Duodenal mucosa (tissue), 2 donors: ENCODE data around the gene LHX1.

Experiments
- H3K27ac ChIP-seq: one replicate; pipeline ENCODE4 v1.7.0; 2013; ENCODE audit warnings: low read depth, low read length
- H3K27me3 ChIP-seq, 2 donors: one replicate each; pipeline ENCODE4 v1.7.0; 2013; ENCODE audit warnings: low read length in 2 of 2, control low read depth in 1 of 2; ENCODE audit not compliant: insufficient read depth in 2 of 2, control insufficient read depth in 1 of 2
- H3K36me3 ChIP-seq, 2 donors: one replicate each; pipeline ENCODE4 v1.7.0; 2013; ENCODE audit warnings: low read length in 2 of 2, control low read depth in 1 of 2; ENCODE audit not compliant: insufficient read depth in 2 of 2, control insufficient read depth in 1 of 2
- H3K4me1 ChIP-seq, 2 donors: one replicate each; pipeline ENCODE4 v1.7.0; 2013; ENCODE audit warnings: low read length in 2 of 2, control low read depth in 1 of 2; ENCODE audit not compliant: insufficient read depth in 2 of 2, control insufficient read depth in 1 of 2
- H3K4me3 ChIP-seq, 2 donors: one replicate each; pipeline ENCODE4 v1.7.0; 2013; ENCODE audit warnings: low read length in 2 of 2, low read depth in 1 of 2
- H3K9ac ChIP-seq, 2 donors: one replicate each; pipeline ENCODE4 v1.7.0; 2013; ENCODE audit warnings: low read length in 2 of 2, low read depth in 1 of 2
- H3K9me3 ChIP-seq, 2 donors: one replicate each; pipeline ENCODE4 v1.7.0; 2013; ENCODE audit warnings: low read length in 2 of 2, control low read depth in 1 of 2; ENCODE audit not compliant: control insufficient read depth in 1 of 2

Gene LHX1

DNA sequence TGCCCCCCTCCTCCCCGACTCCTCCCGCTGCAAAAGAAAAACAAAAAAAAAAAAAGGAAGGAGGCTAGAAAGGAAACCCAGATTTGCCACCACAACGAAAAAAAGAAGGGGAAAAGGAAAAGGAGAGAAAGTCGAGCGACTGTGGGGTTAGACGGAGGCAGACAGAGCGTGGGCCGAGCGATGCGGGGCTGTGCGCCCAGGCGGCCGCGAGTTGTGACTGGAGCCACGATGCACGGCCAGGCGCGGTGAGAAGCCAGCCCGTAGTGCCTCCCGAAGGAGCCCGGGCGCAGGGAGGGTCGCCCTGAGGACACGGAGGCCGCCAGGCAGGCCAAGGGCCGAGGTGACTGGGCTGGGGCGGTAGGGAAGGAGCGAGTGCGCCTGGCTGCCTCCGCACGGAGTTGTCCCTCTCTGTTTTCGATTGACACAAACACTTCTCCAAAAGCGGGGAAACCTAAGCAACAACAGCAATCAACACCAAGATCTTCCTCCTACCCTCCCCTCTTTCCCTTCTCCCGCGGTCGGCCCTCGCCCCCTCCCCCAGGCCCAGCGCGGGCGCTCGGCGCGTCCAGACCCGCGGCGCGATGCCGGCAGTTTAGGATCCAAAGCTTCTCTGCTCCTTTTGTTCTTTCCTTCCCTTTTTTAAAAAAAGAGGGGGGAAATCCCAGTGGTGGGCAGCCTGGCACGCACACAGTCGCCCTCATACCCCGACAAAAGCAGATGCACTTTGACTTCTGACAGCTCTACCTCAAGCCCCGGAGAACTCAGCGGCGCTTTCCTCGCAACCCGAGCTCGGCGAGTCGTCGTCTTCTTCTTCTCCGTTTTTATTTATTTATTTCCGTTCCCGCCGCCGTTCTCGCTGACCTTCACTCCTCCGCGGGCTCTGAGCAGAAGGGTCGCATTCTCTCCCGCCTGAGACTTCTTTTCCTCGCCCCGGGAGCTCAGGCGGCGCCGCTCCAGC lies at the start of gene LHX1:
TSS of gene LHX1 (plus strand) at position 475 of the 958 bp plus-strand sequence. CDS start 723 bp downstream, outside the sequence.
- Histone ChIP-seq H3K27me3 (peaks cover 95 to 97% of the 10 kb centered on the region in 2 donors), H3K9ac (no peak within 1 kb of the TSS), H3K9me3 (no peaks in the 10 kb centered on the region), H3K4me3 (peak within 1 kb of the TSS; percentile 29 to 50), H3K36me3 (no peaks in the 10 kb centered on the region), H3K4me1 (peaks cover 34 to 62% of the 10 kb centered on the region in 2 donors), H3K27ac (peak within 1 kb of the TSS; percentile 3)

DNA sequence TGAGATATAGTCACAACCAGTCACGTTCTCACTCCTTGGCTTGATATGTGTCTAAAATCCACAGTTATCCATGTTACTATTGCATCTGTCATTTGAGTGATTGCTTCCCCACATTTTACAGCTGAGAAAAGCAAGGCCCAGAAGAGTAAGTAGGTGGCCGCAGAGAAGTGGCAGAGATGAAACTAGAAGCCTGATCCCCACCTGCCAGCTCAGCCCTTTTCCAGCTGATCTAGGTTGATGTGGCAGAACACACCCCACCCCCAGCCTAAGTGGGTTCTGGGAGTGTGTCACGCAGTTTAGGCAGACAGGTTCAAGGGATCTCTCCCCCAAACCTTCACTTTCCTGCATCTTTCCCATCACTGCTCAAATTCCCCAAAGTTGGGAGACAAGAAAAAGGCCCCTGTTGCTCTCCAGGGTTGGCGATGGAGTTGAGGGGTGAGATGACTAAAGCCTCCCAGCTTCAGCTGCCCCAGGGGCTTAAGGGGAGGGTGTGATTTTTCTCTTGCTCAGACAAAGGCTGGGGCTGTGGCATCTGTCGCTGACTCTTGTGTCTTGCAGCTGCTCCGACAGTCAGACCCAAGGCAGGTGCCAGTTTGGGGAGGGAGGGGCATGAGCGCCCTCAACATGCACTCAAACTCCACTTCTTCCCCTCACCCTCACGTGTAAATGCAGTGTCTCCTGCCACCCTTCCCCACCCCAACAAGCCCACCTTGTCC lies 48.9 kb upstream of the LHX1 start:
- no peak overlapping the region for H3K9ac ChIP-seq
- H3K9me3 ChIP-seq = no peaks in the 10 kb centered on the region
- H3K27ac ChIP-seq = no peak overlapping the region
- H3K27me3 ChIP-seq = peaks cover 8 to 16% of the 10 kb centered on the region in 2 donors
- H3K36me3 ChIP-seq = no peaks in the 10 kb centered on the region
- no peaks in the 10 kb centered on the region for H3K4me1 ChIP-seq
- H3K4me3 ChIP-seq = no peak overlapping the region

DNA sequence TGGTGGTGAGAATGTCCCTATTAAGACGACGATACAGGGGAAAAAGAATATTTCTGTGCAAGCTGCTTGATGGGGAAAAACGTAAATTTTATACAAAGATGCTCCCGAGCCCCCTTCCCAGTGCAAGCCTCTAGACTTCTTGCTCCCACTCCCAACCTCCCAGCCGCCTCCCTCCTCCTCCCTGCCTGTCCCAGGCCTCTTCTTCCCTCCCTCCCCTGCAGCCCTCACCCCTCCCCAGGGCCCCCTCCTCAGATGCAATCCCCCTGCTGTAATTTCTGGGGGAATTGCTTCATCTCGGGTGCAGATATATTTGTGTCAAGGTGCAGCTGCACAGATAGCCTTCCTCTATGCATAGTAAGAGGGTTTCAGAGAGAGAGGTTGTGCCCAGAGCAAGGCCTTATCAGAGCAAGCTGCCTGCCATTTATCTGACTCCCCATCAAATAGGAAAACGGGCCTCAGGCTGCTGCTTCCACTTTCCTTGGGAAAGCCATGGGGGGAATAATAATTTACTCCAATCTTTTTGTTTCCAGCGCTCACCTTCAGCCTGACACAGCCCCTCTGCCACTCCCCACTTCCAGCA lies 47.4 kb upstream of the LHX1 start:
- Histone ChIP-seq H3K9ac (no peak overlapping the region), H3K27ac (no peak overlapping the region), H3K36me3 (no peaks in the 10 kb centered on the region), H3K4me3 (no peak overlapping the region), H3K9me3 (no peaks in the 10 kb centered on the region), H3K27me3 (peaks cover 5 to 9% of the 10 kb centered on the region in 2 donors), H3K4me1 (no peaks in the 10 kb centered on the region)

DNA sequence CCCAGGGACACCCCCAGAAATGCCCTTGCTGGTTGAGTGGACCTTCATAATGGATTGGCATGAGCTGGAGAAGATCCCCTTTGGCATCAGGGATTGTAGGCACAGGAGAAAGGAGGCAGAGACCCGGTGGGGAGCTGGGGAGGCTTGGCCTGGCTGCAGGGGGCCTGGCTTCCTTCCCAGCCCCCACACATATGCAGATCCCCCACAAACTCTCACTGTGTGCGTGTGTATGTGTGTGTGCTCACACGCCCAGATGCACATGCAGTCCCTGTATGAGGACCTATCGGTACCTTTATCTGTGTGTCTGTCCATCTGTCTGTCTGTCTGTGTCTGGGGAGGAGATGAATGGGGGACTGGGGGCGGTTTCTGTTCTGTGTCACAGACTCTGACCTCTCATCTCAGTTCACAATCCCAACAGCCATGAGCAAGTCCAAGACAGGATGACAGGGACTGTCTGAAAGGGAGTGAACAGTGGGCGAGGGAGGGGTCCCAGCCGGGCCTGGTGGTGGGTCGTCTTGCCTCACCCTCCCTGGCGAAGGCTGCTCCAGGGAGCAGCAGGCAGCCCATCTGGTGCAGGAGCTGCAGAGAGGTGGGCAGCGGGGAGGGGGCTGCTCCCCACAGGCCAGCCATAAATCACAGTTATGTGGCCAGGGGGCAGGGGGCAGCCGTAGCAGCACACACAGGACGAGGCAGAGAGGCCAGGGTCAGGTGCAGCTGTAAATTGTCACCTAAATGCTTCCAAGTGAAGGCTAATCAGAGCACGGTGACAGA lies 46.7 kb upstream of the LHX1 start:
- no peak overlapping the region for H3K9ac ChIP-seq

DNA sequence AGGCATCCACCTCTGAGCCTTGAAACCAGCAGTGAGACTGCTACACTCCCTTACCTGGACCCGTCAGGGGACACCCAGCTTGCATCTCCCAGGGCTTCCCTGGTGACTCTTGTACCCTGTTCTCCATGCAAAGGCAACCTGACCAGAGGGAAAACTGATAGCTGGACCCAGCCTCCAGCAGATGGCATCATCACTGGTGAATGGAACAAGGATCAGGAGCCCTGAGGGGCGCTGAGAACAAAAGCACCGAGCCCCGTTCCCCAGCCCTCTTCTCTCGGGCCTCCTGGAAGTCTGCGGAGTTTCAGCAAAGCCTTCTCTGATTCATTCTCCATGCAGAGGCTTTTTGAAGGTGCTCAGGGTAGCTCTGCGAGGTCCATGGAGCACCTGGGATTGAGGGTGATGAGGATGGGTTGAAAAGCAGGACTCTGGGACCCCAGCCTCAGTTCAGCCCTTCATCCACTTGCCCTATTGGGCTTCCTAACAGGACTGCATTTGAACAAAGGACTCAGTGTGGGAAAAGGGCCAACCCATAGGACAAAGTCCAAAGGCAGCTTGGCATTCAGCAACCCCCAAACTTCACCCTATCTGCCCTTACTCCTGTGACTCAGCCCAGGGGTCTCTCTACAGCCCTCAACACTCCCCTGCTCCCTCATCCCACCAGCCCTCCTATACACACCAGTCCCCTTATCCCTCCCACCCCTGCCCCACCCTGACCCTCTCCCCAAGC lies 45.0 kb upstream of the LHX1 start:
- Histone ChIP-seq H3K4me1 (no peaks in the 10 kb centered on the region), H3K36me3 (no peaks in the 10 kb centered on the region), H3K9ac (no peak overlapping the region), H3K4me3 (no peak overlapping the region), H3K27ac (no peak overlapping the region), H3K27me3 (peaks cover 0 to 3% of the 10 kb centered on the region in 2 donors), H3K9me3 (no peaks in the 10 kb centered on the region)

More for the DNA sequence above, 46.7 kb upstream of the LHX1 start:
- Histone ChIP-seq H3K4me3 (no peak overlapping the region), H3K36me3 (no peaks in the 10 kb centered on the region), H3K9me3 (no peaks in the 10 kb centered on the region), H3K27ac (no peak overlapping the region), H3K27me3 (peaks cover 0 to 7% of the 10 kb centered on the region in 2 donors), H3K4me1 (no peaks in the 10 kb centered on the region)

DNA sequence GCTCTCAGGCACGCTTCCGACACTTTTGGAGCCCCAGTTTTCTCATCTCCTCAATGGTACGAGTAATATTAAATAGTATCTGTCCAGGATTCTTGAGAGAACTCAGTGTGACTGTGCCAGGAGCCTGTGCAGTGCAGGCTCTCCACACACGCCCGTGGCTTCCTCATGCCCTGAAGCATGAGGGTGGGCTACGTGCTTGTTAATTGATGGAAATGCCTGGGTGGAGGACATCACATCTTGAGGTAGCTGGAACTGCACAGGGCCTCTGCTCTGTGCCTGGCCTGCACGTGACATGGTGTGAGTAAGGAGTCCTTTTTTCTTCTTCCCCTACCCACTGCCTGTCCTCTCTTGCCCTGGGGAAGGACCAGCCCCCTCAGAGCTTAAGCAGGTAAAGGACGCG lies 43.1 kb upstream of the LHX1 start:
- Histone ChIP-seq H3K4me3 (no peak overlapping the region), H3K4me1 (no peaks in the 10 kb centered on the region), H3K9ac (no peak overlapping the region), H3K9me3 (no peaks in the 10 kb centered on the region), H3K27me3 (peaks cover 0 to 3% of the 10 kb centered on the region in 2 donors), H3K36me3 (no peaks in the 10 kb centered on the region), H3K27ac (no peak overlapping the region)

DNA sequence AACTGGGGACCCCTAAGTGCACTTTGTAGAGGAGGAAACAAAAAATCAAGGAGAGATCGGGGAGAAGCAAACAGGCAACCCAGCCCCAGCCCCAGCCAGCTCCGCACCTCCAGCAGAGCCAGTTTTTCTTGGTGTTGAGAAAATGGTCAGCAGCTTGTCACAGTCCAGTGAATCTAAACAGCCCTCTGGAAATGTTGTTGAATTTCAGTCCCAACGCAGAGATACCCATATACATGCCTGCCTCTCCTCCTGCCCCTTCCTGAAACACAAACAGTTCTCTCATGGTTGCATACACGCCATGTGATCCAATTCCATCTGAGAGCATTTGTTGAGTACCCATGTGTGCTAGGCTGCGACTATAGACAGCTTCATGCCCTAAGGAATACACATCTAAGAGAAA lies 42.4 kb upstream of the LHX1 start:
- H3K4me1 ChIP-seq = no peaks in the 10 kb centered on the region
- H3K4me3 ChIP-seq = no peak overlapping the region
- H3K27me3 ChIP-seq = peaks cover 0 to 3% of the 10 kb centered on the region in 2 donors
- H3K9ac ChIP-seq = no peak overlapping the region
- no peak overlapping the region for H3K27ac ChIP-seq
- H3K9me3 ChIP-seq = no peaks in the 10 kb centered on the region
- no peaks in the 10 kb centered on the region for H3K36me3 ChIP-seq

DNA sequence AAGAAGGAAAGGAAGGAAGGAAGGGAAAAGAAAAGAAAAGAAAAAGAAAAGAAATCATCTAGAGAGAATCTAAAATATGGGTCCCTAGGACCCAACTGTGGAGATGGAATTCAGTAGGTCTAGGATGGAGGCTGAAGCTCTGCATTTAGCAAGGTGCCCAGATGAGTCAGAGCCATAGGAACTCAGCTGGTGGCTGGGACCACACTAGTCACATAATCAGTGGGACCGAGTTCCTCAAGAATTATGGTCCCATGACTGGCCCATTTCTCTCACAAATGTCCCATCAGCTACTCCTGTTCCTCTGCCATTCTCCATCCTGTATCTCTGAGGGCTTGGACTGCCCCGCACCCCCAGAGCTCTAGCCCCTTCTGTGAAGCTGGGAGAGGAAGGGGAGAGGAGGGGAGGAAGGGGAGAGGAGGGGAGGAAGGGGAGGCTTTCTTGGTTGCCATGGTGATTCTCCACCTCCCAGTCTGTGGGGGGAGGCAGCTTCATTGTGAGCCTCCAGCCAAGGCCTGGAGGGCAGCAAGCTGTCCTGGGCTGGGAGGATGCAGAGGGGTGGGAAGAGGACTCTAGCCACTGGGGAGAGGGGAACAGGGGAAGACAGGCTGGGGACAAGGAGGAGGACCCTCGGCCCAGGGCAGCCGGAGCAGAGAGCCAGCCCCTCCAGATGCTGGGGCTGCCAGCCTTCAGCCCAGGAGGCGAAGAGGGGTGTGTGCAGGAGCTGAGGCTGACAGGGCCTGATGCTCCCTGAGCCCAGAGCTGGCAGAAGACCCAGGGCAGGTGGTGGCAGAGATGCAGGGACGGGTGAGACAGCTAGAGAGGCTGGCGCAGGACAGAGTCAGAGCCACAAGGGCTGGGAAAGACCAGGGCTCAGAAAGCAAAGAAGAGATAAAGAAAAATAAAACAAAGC lies 37.8 kb upstream of the LHX1 start:
- Histone ChIP-seq H3K9ac (no peak overlapping the region), H3K36me3 (no peaks in the 10 kb centered on the region), H3K4me3 (no peak overlapping the region), H3K27me3 (no peaks in the 10 kb centered on the region), H3K27ac (no peak overlapping the region), H3K4me1 (no peaks in the 10 kb centered on the region), H3K9me3 (no peaks in the 10 kb centered on the region)
